ENCODE data around the gene PNO1. TPM values are rescaled to one million over a fixed set of nuclear protein-coding genes. Genes with fewer than 3 reads are reported as not detected.
"Not testable (repeated sequence)": the region's sequence is repeated elsewhere in the genome, so short reads cannot be mapped to it uniquely, and the experiment has no call there.

PNO1 gene
- 17.9 TPM for polyA plus RNA-seq

- H3K9me3 Mint-ChIP-seq: no peaks in the 10 kb centered on the region
- peak within 1 kb of the TSS; percentile 88 to 100 (median 98) for H3K27ac Mint-ChIP-seq
- H3K4me1 Mint-ChIP-seq: peaks cover 28 to 43% (median 29%) of the 10 kb centered on the region in 3 donors
- no peaks in the 10 kb centered on the region for H3K27me3 Mint-ChIP-seq
- peaks cover 2% of the 10 kb centered on the region for H3K36me3 Mint-ChIP-seq
- peak within 1 kb of the TSS; percentile 82 to 99 (median 96) for H3K4me3 Mint-ChIP-seq
Observed at GRCh38 chr2:68157402-68158133, at the start of gene PNO1. Gene PNO1, plus strand, starts transcription at chr2:68157888. Its CDS starts 47 bp downstream, at chr2:68157935.

- H3K27me3 Mint-ChIP-seq: no peaks in the 10 kb centered on the region
- peaks cover 4 to 9% (median 4%) of the 10 kb centered on the region in 3 donors for H3K4me1 Mint-ChIP-seq
- H3K36me3 Mint-ChIP-seq: peaks cover 8% of the 10 kb centered on the region
- H3K9me3 Mint-ChIP-seq: peaks cover 10 to 24% (median 19%) of the 10 kb centered on the region in 3 donors
- H3K27ac Mint-ChIP-seq: no peak overlapping the region
- no peak overlapping the region for H3K4me3 Mint-ChIP-seq
Observed at GRCh38 chr2:68108120-68108519, 49.6 kb upstream of the PNO1 start.

GRCh38 chr2:68110102-68110501, 47.6 kb upstream of the PNO1 start:
- Mint-ChIP-seq H3K36me3 (peaks cover 7% of the 10 kb centered on the region), H3K27ac (peak overlapping the region in 1 of 3 donors; percentile 24), H3K9me3 (peaks cover 10 to 16% (median 12%) of the 10 kb centered on the region in 3 donors), H3K4me3 (no peak overlapping the region), H3K27me3 (no peaks in the 10 kb centered on the region), H3K4me1 (peaks cover 6 to 9% (median 8%) of the 10 kb centered on the region in 3 donors)

DNA sequence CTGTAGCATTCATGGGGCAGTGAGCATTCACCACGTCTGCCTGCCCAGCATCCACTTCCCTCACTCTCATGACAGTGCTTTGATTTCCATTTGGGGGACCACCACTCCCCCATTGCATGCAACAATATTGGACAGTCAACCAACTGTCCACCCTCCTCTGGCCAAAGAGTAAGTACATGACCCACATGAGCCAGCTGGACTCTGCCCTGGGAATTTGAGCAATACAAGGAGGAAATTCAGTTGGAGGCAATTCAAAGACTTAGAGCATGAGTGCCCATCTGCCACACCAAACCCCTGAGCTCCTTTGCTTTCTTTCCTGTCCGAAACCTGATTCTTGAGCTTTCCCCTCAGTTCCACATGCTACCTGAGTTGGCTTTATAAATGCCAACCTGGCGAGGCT, 41.7 kb upstream of the PNO1 start:
- Mint-ChIP-seq H3K27me3 (peaks cover 3% of the 10 kb centered on the region), H3K36me3 (peaks cover 2% of the 10 kb centered on the region), H3K4me3 (no peak overlapping the region), H3K9me3 (no peaks in the 10 kb centered on the region), H3K4me1 (peaks cover 17 to 30% (median 21%) of the 10 kb centered on the region in 3 donors), H3K27ac (no peak overlapping the region)

GRCh38 chr2:68117922-68118321, 39.8 kb upstream of the PNO1 start:
- not testable (repeated sequence) for H3K27me3 Mint-ChIP-seq, H3K9me3 Mint-ChIP-seq, H3K27ac Mint-ChIP-seq, H3K4me3 Mint-ChIP-seq, H3K36me3 Mint-ChIP-seq
- H3K4me1 Mint-ChIP-seq: peaks cover 31 to 42% (median 34%) of the 10 kb centered on the region in 3 donors

DNA sequence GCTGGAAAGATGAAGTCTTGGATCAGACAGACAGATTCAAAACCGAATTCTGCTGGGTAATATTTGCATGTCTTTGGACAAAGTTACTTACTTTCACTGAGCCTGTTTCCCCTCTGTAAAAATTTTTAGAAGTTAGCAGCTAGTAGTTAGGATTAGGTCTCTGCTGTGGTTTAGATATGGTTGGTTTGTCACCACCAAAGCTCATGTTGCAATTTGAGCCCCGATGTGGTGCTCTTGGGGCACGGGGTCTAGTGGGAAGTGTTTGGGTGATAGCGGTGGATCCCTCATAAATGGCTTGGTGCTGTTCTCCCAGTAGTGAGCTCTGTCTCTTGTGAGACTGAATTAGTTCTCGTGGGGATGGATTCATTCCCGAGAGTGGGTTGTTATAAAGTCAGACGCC, 38.9 kb upstream of the PNO1 start:
- peak overlapping the region; percentile 32 to 99 (median 55) for H3K27ac Mint-ChIP-seq
- peaks cover 2% of the 10 kb centered on the region for H3K36me3 Mint-ChIP-seq
- H3K9me3 Mint-ChIP-seq: no peaks in the 10 kb centered on the region
- H3K4me3 Mint-ChIP-seq: peak overlapping the region in 2 of 4 donors; percentile 10 to 65
- peaks cover 31 to 43% (median 34%) of the 10 kb centered on the region in 3 donors for H3K4me1 Mint-ChIP-seq
- peaks cover 3% of the 10 kb centered on the region for H3K27me3 Mint-ChIP-seq

GRCh38 chr2:68119504-68119903, 38.2 kb upstream of the PNO1 start:
- peaks cover 3% of the 10 kb centered on the region for H3K27me3 Mint-ChIP-seq
- H3K36me3 Mint-ChIP-seq: peaks cover 2% of the 10 kb centered on the region
- peak overlapping the region in 2 of 4 donors; percentile 65 for H3K4me3 Mint-ChIP-seq
- H3K4me1 Mint-ChIP-seq: peaks cover 31 to 43% (median 34%) of the 10 kb centered on the region in 3 donors
- H3K27ac Mint-ChIP-seq: peak overlapping the region; percentile 24 to 99 (median 55)
- no peaks in the 10 kb centered on the region for H3K9me3 Mint-ChIP-seq

DNA sequence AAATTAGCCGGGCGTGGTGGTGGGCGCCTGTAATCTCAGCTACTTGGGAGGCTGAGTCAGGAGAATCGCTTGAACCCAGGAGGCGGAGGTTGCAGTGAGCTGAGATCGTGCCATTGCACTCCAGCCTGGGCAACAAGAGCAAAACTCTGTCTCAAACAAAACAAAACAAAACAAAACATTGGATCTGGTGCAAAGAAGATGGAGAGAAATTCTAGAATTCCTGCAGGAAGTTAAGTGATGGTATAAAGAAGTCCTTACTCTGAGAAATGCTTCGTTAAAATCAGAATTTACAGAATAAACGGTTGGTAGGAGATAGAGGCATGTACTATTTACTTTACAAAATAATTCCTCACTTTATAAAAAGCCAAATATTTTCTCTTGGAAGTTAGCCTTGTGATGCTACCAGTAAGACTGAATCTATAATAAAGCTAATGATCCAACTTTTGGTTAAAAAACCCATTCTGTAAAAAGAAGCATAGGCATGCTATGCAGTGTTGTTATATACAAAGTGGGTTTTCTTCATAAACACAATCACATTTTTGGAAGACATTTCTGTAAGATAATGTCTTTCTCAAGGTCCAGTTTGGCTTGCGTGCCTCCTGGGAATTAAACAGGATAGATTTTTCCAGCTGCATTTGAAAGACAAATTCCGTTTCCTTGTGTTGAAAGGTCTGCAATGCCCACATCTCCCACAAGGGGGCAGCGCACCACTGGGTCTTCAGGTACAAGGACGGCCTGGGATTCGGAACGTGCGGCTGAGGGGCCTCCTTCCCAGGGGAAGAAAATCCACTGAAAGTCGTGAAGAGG, 35.6 kb upstream of the PNO1 start:
- peaks cover 3% of the 10 kb centered on the region for H3K27me3 Mint-ChIP-seq
- no peaks in the 10 kb centered on the region for H3K9me3 Mint-ChIP-seq
- H3K4me1 Mint-ChIP-seq: peaks cover 28 to 44% (median 40%) of the 10 kb centered on the region in 3 donors
- H3K36me3 Mint-ChIP-seq: no peaks in the 10 kb centered on the region
- H3K4me3 Mint-ChIP-seq: peak overlapping the region; percentile 61 to 91 (median 86)
- peak overlapping the region; percentile 14 to 99 (median 82) for H3K27ac Mint-ChIP-seq

DNA sequence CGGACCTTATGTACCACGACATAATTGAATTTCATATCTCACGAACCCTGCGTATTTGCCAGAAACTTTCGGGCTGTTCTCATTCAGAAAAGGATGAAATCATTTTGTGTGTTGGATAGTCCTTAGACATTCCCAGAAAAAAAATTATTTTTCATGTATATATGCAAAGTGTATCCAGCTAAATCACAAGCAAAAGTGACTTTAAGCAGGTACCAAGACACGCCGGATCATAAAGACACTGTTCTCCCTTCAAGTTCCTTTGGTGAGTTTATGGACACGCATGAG, 35.1 kb upstream of the PNO1 start:
- Mint-ChIP-seq H3K4me3 (peak overlapping the region in 1 of 4 donors; percentile 91), H3K4me1 (peaks cover 33 to 47% (median 43%) of the 10 kb centered on the region in 3 donors), H3K9me3 (no peaks in the 10 kb centered on the region), H3K27me3 (peaks cover 3% of the 10 kb centered on the region), H3K27ac (peak overlapping the region in 2 of 3 donors; percentile 20 to 82), H3K36me3 (no peaks in the 10 kb centered on the region)

DNA sequence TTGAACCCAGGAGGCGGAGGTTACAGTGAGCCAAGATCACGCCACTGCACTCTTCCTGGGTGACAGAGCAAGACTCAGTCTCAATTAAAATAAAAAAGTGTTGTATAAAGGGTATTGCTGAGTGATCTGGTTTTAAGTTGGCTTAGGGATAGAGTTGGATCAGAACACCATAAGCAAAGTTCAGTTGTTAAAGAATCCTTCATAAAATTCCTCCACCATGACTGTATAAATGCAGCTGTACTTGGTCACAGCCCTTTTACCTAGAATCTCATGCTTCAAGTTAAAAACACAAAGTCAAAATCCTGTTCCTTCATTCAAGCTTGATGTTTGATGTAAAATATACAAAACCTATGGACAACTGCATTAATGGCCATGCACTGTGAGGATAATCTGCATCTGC, 33.4 kb upstream of the PNO1 start:
- H3K27ac Mint-ChIP-seq: no peak overlapping the region
- H3K4me3 Mint-ChIP-seq: no peak overlapping the region
- H3K36me3 Mint-ChIP-seq: no peaks in the 10 kb centered on the region
- no peaks in the 10 kb centered on the region for H3K9me3 Mint-ChIP-seq
- H3K27me3 Mint-ChIP-seq: peaks cover 5% of the 10 kb centered on the region
- peaks cover 31 to 47% (median 44%) of the 10 kb centered on the region in 3 donors for H3K4me1 Mint-ChIP-seq

DNA sequence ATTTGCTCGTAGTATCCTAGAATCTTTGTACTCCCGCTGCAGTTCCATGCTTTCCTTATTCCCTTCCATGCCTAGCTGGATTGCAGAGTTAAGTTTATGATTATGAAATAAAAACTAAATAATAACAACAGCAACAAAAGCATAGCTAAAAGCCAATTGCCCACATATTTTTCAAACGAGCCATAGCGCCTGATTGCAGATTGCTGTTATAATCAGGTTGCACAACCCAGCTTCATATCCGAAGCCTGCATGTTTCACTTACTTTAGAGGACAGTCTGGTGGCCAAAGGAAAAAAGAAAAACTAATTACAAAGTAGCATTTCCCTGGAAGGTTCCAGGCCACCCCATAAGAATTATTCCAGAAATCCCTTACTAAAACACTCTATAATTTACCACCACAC, 31.9 kb upstream of the PNO1 start:
- H3K36me3 Mint-ChIP-seq: no peaks in the 10 kb centered on the region
- H3K27ac Mint-ChIP-seq: no peak overlapping the region
- no peaks in the 10 kb centered on the region for H3K9me3 Mint-ChIP-seq
- peaks cover 29 to 36% (median 35%) of the 10 kb centered on the region in 3 donors for H3K4me1 Mint-ChIP-seq
- peaks cover 1% of the 10 kb centered on the region for H3K27me3 Mint-ChIP-seq
- H3K4me3 Mint-ChIP-seq: no peak overlapping the region

DNA sequence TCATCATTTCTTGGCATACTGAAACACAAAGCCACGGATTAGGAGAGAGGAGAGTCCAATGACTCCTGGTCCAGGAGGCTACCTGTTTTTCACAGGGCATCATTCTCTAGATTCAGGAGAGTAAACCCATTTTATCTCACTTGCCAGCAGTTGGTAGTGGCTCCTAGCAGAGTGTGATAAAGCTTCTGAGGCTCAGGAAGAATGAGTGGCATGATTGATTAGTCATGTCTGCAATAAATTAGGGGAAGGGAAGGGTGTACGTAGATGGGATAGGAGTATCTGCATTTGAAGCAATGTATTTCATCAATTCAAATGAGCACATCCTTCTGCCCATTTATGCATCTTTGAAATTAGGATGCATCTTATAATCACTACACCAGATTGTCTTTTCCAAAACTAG, 31.1 kb upstream of the PNO1 start:
- H3K4me1 Mint-ChIP-seq: peaks cover 23 to 29% (median 29%) of the 10 kb centered on the region in 3 donors
- H3K36me3 Mint-ChIP-seq: no peaks in the 10 kb centered on the region
- H3K27me3 Mint-ChIP-seq: peaks cover 1% of the 10 kb centered on the region
- H3K9me3 Mint-ChIP-seq: no peaks in the 10 kb centered on the region
- H3K4me3 Mint-ChIP-seq: no peak overlapping the region
- H3K27ac Mint-ChIP-seq: peak overlapping the region in 1 of 3 donors; percentile 36

- Mint-ChIP-seq H3K4me1 (peaks cover 15 to 22% (median 21%) of the 10 kb centered on the region in 3 donors), H3K36me3 (no peaks in the 10 kb centered on the region), H3K27me3 (peaks cover 1% of the 10 kb centered on the region), H3K9me3 (no peaks in the 10 kb centered on the region), H3K4me3 (peak overlapping the region in 2 of 4 donors; percentile 63 to 76), H3K27ac (no peak overlapping the region)
Observed at GRCh38 chr2:68127358-68128242, 30.1 kb upstream of the PNO1 start.

GRCh38 chr2:68134120-68134519, 23.6 kb upstream of the PNO1 start:
- Mint-ChIP-seq H3K4me1 (peaks cover 0 to 2% (median 0%) of the 10 kb centered on the region in 3 donors), H3K27me3 (no peaks in the 10 kb centered on the region), H3K36me3 (no peaks in the 10 kb centered on the region), H3K27ac (no peak overlapping the region), H3K9me3 (no peaks in the 10 kb centered on the region), H3K4me3 (no peak overlapping the region)

DNA sequence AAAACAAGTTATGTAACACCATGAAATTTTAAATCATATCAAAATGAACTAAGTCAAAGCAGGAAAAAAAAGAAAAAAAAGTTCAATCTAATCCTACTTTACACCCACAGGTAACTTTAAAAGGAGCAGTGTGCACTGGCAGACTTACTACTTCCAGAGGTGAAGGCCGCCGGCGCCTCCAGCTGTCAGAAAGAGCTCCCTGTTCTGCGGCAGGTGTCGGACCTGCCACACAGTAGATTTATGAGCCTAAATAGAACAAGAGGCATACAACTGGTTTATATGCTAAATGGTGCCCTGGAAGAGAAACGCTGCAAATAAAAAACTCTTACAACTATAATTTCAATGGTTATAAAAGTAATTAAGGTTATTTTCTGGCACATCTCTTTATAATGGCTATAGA, 23.1 kb upstream of the PNO1 start:
- H3K27ac Mint-ChIP-seq: no peak overlapping the region
- no peaks in the 10 kb centered on the region for H3K4me1 Mint-ChIP-seq
- no peaks in the 10 kb centered on the region for H3K36me3 Mint-ChIP-seq
- no peaks in the 10 kb centered on the region for H3K27me3 Mint-ChIP-seq
- H3K9me3 Mint-ChIP-seq: no peaks in the 10 kb centered on the region
- H3K4me3 Mint-ChIP-seq: no peak overlapping the region
